Measurements from ENCODE around the gene ZNF574.

Gene ZNF574

DNA sequence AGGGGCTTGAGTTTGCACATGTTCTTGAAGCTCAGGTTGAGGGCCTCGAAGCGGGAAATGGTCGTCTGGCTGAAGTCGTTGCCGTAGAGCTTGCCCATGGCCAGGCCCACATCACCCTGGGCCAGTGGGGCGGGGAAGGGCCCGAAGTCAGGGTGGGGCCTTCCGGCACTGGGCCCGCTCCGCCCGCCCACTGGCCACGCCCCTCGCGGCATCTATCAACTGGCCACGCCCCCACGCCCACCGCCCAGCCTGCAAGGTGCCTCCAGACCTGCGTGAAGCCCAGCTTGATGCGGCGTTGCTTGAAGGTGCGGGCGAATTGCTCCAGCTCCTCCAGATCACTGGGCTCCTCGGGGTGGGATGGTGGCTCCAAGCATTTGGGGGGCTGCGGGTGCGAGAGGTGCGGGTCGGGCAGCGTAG lies 19.9 kb downstream of the ZNF574 start:
- Histone ChIP-seq H3K4me2 (ENCODE audit: low read length) (no peak overlapping the region), H3K9ac (ENCODE audit: low read length) (no peak overlapping the region), H3K79me2 (ENCODE audit: low read length) (0 out of 2 replicates have a peak, but pooled peaks cover 4% of the 10 kb centered on the region), H3K27ac (ENCODE audit: low read length) (no peak overlapping the region), H3K4me3 (ENCODE audit: low read length) (no peak overlapping the region), H3K4me1 (ENCODE audit: low read length) (no peaks in the 10 kb centered on the region), H3K9me3 (ENCODE audit: insufficient read depth, low read length) (no peaks in the 10 kb centered on the region), H2AFZ (ENCODE audit: low read depth, low read length) (no peak overlapping the region), H4K20me1 (ENCODE audit: insufficient read depth, low read length) (peaks cover 49% of the 10 kb centered on the region), H3K36me3 (replicated peaks; ENCODE audit: low read depth, low read length) (peaks cover 68% of the 10 kb centered on the region), H3K27me3 (ENCODE audit: low read depth, low read length) (no peaks in the 10 kb centered on the region)
- no peak for TF ChIP-seq EZH2phosphoT487 (IDR thresholded peaks at IDR 0.05; ENCODE audit: low read depth)
- TF ChIP-seq, protein P1, sequence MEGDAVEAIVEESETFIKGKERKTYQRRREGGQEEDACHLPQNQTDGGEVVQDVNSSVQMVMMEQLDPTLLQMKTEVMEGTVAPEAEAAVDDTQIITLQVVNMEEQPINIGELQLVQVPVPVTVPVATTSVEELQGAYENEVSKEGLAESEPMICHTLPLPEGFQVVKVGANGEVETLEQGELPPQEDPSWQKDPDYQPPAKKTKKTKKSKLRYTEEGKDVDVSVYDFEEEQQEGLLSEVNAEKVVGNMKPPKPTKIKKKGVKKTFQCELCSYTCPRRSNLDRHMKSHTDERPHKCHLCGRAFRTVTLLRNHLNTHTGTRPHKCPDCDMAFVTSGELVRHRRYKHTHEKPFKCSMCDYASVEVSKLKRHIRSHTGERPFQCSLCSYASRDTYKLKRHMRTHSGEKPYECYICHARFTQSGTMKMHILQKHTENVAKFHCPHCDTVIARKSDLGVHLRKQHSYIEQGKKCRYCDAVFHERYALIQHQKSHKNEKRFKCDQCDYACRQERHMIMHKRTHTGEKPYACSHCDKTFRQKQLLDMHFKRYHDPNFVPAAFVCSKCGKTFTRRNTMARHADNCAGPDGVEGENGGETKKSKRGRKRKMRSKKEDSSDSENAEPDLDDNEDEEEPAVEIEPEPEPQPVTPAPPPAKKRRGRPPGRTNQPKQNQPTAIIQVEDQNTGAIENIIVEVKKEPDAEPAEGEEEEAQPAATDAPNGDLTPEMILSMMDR (IDR thresholded peaks at IDR 0.05; ENCODE audit: low read depth, low read length): no peak

DNA sequence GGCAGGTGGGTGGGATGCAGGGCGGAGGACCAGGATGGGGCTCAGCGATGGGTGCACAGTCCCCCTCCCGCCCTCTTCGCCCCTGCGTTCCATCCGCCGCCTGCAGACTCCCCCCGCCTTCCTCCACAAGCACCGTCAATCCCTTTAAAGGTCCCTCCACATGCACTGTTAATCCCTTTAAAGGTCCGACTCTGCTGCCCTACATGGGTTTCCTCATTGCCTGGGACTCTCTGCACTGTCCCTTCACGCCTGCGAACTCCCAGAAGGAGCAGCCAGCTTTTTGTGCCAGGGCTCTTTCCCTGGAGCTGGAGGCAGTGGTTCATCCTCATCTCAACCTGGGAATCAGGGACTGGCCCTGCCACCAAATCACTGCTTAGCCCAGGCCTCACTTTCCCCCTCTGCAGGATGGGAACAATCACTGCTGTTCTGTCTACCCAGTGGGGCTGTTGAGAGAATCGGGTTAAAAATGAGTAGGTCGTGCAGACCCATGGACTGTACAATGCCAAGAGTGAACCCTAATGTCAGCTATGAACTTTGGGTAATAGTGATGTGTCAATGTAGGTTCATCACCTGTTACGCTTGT lies 20.4 kb downstream of the ZNF574 start:
- H3K4me3 ChIP-seq (ENCODE audit: low read length): no peak overlapping the region

GRCh38 chr19:42097461-42097860 lies 21.5 kb downstream of the ZNF574 start:
- Histone ChIP-seq H3K79me2 (ENCODE audit: low read length) (peaks cover 14% of the 10 kb centered on the region; the same call in 1 of the 2 replicates), H3K36me3 (replicated peaks; ENCODE audit: low read depth, low read length) (peaks cover 76% of the 10 kb centered on the region), H3K27ac (ENCODE audit: low read length) (no peak overlapping the region), H3K4me1 (ENCODE audit: low read length) (no peaks in the 10 kb centered on the region), H2AFZ (ENCODE audit: low read depth, low read length) (no peak overlapping the region), H3K27me3 (ENCODE audit: low read depth, low read length) (no peaks in the 10 kb centered on the region), H3K4me3 (ENCODE audit: low read length) (no peak overlapping the region), H4K20me1 (ENCODE audit: insufficient read depth, low read length) (peaks cover 47% of the 10 kb centered on the region), H3K9ac (ENCODE audit: low read length) (no peak overlapping the region), H3K4me2 (ENCODE audit: low read length) (no peak overlapping the region), H3K9me3 (ENCODE audit: insufficient read depth, low read length) (no peaks in the 10 kb centered on the region)
- TF ChIP-seq EZH2phosphoT487 (IDR thresholded peaks at IDR 0.05; ENCODE audit: low read depth): no peak
- TF ChIP-seq, protein P1 (IDR thresholded peaks at IDR 0.05; ENCODE audit: low read depth, low read length): no peak

More for the DNA sequence above, 20.4 kb downstream of the ZNF574 start:
- Histone ChIP-seq H3K9ac (ENCODE audit: low read length) (no peak overlapping the region), H3K27me3 (ENCODE audit: low read depth, low read length) (no peaks in the 10 kb centered on the region), H3K4me1 (ENCODE audit: low read length) (no peaks in the 10 kb centered on the region), H4K20me1 (ENCODE audit: insufficient read depth, low read length) (peaks cover 49% of the 10 kb centered on the region), H3K4me2 (ENCODE audit: low read length) (no peak overlapping the region), H2AFZ (ENCODE audit: low read depth, low read length) (no peak overlapping the region), H3K79me2 (ENCODE audit: low read length) (peaks cover 7% of the 10 kb centered on the region; the same call in 1 of the 2 replicates), H3K9me3 (ENCODE audit: insufficient read depth, low read length) (no peaks in the 10 kb centered on the region), H3K27ac (ENCODE audit: low read length) (no peak overlapping the region), H3K36me3 (replicated peaks; ENCODE audit: low read depth, low read length) (peaks cover 73% of the 10 kb centered on the region)
- TF ChIP-seq EZH2phosphoT487 (IDR thresholded peaks at IDR 0.05; ENCODE audit: low read depth): no peak
- TF ChIP-seq, protein P1 (IDR thresholded peaks at IDR 0.05; ENCODE audit: low read depth, low read length): no peak

GRCh38 chr19:42098781-42099180 lies 22.8 kb downstream of the ZNF574 start:
- H2AFZ ChIP-seq (ENCODE audit: low read depth, low read length): no peak overlapping the region
- no peak overlapping the region for H3K4me2 ChIP-seq (ENCODE audit: low read length)
- no peak overlapping the region for H3K27ac ChIP-seq (ENCODE audit: low read length)
- TF ChIP-seq, protein P1 (IDR thresholded peaks at IDR 0.05; ENCODE audit: low read depth, low read length): no peak
- TF ChIP-seq EZH2phosphoT487 (IDR thresholded peaks at IDR 0.05; ENCODE audit: low read depth): no peak
- no peaks in the 10 kb centered on the region for H3K9me3 ChIP-seq (ENCODE audit: insufficient read depth, low read length)
- no peaks in the 10 kb centered on the region for H3K27me3 ChIP-seq (ENCODE audit: low read depth, low read length)
- no peak overlapping the region for H3K4me3 ChIP-seq (ENCODE audit: low read length)
- peaks cover 23% of the 10 kb centered on the region for H3K79me2 ChIP-seq (ENCODE audit: low read length)
- no peaks in the 10 kb centered on the region for H3K4me1 ChIP-seq (ENCODE audit: low read length)
- no peak overlapping the region for H3K9ac ChIP-seq (ENCODE audit: low read length)
- peaks cover 52% of the 10 kb centered on the region for H4K20me1 ChIP-seq (ENCODE audit: insufficient read depth, low read length)
- peaks cover 81% of the 10 kb centered on the region for H3K36me3 ChIP-seq (replicated peaks; ENCODE audit: low read depth, low read length)
